ENCODE measurements around the gene SECISBP2L. TPM values are rescaled to one million over a fixed set of nuclear protein-coding genes. Genes with fewer than 3 reads are reported as not detected.

The SECISBP2L gene
- total and polyA plus RNA-seq, 2 of the 4 experiments (the other 2 are of a cell fraction): 13.1 to 34.1 TPM

DNA sequence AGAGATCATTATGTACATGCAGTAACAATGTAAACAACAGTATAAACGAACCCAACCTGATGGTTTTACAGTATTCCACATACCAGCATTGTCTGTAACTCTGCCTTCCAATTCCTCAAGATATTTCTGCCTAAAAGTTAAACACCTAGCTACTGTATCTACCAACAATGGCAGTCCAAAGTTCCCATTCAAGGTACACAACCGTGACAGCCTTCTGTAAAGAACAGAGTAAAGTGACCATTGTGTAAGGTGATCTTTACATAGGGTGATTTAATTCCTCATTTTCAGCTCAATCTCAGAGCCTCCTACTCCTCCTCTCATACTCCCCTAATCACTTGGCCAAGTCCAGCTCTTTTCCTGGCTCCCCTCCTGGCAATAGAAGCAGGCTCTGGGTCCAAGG lies 10.4 kb downstream of the SECISBP2L start:
- Histone ChIP-seq H3K79me1 (ENCODE audit: low read depth in 1 of 2, low read length in 2 of 2) (peaks cover 26 to 54% of the 10 kb centered on the region in 2 experiments), H3K23ac (ENCODE audit: low read depth, low read length) (no peak overlapping the region), H2AK9ac (replicated peaks; ENCODE audit: low read depth, low read length, poor library complexity) (no peak overlapping the region), H3K27ac (ENCODE audit: insufficient read depth, low read length) (no peak overlapping the region; the same call in 1 of the 2 replicates), H3K18ac (ENCODE audit: low read depth, low read length) (no peak overlapping the region), H3K4me2 (ENCODE audit: low read depth, low read length) (no peak overlapping the region), H2AFZ (replicated peaks; ENCODE audit: low read length, poor library complexity) (no peak overlapping the region), H2BK5ac (ENCODE audit: low read depth, low read length, poor library complexity, severe bottlenecking) (peak overlapping the region; percentile 13), H3K4me3 (ENCODE audit: insufficient read depth, low read depth, low read length) (no peak overlapping the region), H3K14ac (replicated peaks; ENCODE audit: low read depth, low read length) (no peak overlapping the region), H2BK20ac (ENCODE audit: low read depth, low read length) (no peak overlapping the region), H3K9ac (ENCODE audit: low read depth, low read length) (no peak overlapping the region), H3K36me3 (ENCODE audit: control insufficient read depth, insufficient read depth, low read length) (peaks cover 21% of the 10 kb centered on the region), H3K9me3 (ENCODE audit: control insufficient read depth, insufficient read depth, low read length) (no peaks in the 10 kb centered on the region), H4K20me1 (ENCODE audit: insufficient read depth, low read length) (peaks cover 21% of the 10 kb centered on the region), H2BK120ac (ENCODE audit: low read depth, low read length) (no peak overlapping the region), H4K5ac (ENCODE audit: low read depth, low read length) (no peak overlapping the region), H3K27me3 (ENCODE audit: control insufficient read depth, insufficient read depth, low read length) (no peaks in the 10 kb centered on the region), H3K4me1 (ENCODE audit: control insufficient read depth, insufficient read depth, low read length) (peaks cover 6% of the 10 kb centered on the region), H3K9me1 (ENCODE audit: insufficient read depth, low read length) (peaks cover 14% of the 10 kb centered on the region), H4K8ac (ENCODE audit: low read depth in 2 of 2, low read length in 2 of 2) (peak overlapping the region in 1 of 2 experiments; percentile 11; a peak in 1 of 4 replicates), H2BK15ac (ENCODE audit: low read depth, low read length) (no peak overlapping the region; the same call in 2 of the 3 replicates), H2AK5ac (ENCODE audit: low read depth, low read length) (peak overlapping the region; percentile 67), H3K56ac (ENCODE audit: extremely low read depth, insufficient read depth, low read length) (no peak overlapping the region), H4K91ac (ENCODE audit: insufficient read depth, low read depth, low read length) (no peak overlapping the region), H3K4ac (ENCODE audit: low read depth, low read length) (0 out of 2 replicates have a peak overlapping the region, but pooled peaks have one; percentile 7)
- WGBS, 2 experiments (ENCODE audit: extremely low coverage in 2 of 2, insufficient read length in 1 of 2): 88% methylated on average over 1 of the region's 2 CpGs; no CpG with 5 or more reads in 1 of the 2 experiments
- TF ChIP-seq MAZ (IDR thresholded peaks at IDR 0.05; ENCODE audit: borderline replicate concordance, low read depth, low read length) (no peak), CHD1 (IDR thresholded peaks at IDR 0.05; ENCODE audit: low read depth, low read length) (no peak), CEBPB (IDR thresholded peaks at IDR 0.05; ENCODE audit: low read depth, low read length) (no peak), MXI1 (IDR thresholded peaks at IDR 0.05; ENCODE audit: borderline replicate concordance, low read depth, low read length) (no peak), FOS (IDR thresholded peaks at IDR 0.05; ENCODE audit: low read depth, low read length) (no peak), NFE2L2 (IDR thresholded peaks at IDR 0.05; ENCODE audit: low read depth, low read length) (no peak), MAFK (IDR thresholded peaks at IDR 0.05; ENCODE audit: low read depth, low read length) (no peak), POLR2A (IDR thresholded peaks at IDR 0.05; ENCODE audit: low read depth, low read length) (no peak), BHLHE40 (IDR thresholded peaks at IDR 0.05; ENCODE audit: low read depth, low read length) (no peak), RAD21 (IDR thresholded peaks at IDR 0.05; ENCODE audit: low read length) (no peak), SMC3 (IDR thresholded peaks at IDR 0.05; ENCODE audit: low read depth, low read length) (no peak), RCOR1 (IDR thresholded peaks at IDR 0.05; ENCODE audit: insufficient replicate concordance, low read length) (no peak), RFX5 (IDR thresholded peaks at IDR 0.05; ENCODE audit: low read depth, low read length) (no peak)
- TF ChIP-seq, protein P1, sequence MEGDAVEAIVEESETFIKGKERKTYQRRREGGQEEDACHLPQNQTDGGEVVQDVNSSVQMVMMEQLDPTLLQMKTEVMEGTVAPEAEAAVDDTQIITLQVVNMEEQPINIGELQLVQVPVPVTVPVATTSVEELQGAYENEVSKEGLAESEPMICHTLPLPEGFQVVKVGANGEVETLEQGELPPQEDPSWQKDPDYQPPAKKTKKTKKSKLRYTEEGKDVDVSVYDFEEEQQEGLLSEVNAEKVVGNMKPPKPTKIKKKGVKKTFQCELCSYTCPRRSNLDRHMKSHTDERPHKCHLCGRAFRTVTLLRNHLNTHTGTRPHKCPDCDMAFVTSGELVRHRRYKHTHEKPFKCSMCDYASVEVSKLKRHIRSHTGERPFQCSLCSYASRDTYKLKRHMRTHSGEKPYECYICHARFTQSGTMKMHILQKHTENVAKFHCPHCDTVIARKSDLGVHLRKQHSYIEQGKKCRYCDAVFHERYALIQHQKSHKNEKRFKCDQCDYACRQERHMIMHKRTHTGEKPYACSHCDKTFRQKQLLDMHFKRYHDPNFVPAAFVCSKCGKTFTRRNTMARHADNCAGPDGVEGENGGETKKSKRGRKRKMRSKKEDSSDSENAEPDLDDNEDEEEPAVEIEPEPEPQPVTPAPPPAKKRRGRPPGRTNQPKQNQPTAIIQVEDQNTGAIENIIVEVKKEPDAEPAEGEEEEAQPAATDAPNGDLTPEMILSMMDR (conservative IDR thresholded peaks at IDR 0.05; ENCODE audit: low read depth, low read length): no peak
- TF ChIP-seq, protein P2, sequence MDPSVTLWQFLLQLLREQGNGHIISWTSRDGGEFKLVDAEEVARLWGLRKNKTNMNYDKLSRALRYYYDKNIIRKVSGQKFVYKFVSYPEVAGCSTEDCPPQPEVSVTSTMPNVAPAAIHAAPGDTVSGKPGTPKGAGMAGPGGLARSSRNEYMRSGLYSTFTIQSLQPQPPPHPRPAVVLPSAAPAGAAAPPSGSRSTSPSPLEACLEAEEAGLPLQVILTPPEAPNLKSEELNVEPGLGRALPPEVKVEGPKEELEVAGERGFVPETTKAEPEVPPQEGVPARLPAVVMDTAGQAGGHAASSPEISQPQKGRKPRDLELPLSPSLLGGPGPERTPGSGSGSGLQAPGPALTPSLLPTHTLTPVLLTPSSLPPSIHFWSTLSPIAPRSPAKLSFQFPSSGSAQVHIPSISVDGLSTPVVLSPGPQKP (IDR thresholded peaks at IDR 0.05; ENCODE audit: borderline replicate concordance, low read depth, low read length): no peak
- TF ChIP-seq, protein P3, sequence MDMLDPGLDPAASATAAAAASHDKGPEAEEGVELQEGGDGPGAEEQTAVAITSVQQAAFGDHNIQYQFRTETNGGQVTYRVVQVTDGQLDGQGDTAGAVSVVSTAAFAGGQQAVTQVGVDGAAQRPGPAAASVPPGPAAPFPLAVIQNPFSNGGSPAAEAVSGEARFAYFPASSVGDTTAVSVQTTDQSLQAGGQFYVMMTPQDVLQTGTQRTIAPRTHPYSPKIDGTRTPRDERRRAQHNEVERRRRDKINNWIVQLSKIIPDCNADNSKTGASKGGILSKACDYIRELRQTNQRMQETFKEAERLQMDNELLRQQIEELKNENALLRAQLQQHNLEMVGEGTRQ (IDR thresholded peaks at IDR 0.05; ENCODE audit: low read depth, low read length): no peak
- in situ Hi-C loops (cut with MboI; ENCODE audit: low sequenced_read_pairs): no loop called here
- no peak for ATAC-seq (ENCODE audit: low read depth)
- intact Hi-C loops (cut with micrococcal nuclease): loop anchor here (5.0 kb wide), 1 partner anchor 159 kb away; the partner anchor contains the start of gene EID1
- DNase-seq: no peak
- BruUV-seq (replicated peaks): no TSS peak
- dilution Hi-C loops (cut with HindIII; ENCODE audit: low sequenced_read_pairs, unreplicated experiment): no loop called here
- POLR2A ChIA-PET (ENCODE audit: unreplicated experiment): no interaction called here
- CTCF ChIA-PET: no interaction called here
